Measurements from ENCODE around the gene MEP1B.
"Not testable (repeated sequence)": the region's sequence is repeated elsewhere in the genome, so short reads cannot be mapped to it uniquely, and the experiment has no call there.

MEP1B gene

DNA sequence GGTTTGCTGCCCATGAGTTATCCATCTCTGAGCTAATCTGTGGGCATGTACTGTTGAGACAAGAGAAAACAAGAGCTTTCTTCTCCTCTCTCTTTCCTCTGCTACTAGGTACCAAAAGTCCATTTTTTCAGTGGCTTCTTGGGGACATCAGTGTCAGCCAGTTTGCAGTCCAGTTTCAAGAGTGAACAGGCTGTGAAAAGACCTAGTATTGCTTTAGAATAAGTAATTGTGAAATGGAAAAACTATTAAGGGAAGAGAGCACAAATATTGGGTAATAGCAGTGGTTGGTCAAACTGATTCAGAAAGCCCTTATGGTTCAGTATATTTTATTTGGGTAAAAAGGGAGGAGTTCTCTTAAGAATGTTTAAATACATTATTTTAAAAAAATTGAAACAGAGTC, 33.0 kb upstream of the MEP1B start:
- H3K4me2 ChIP-seq (ENCODE audit: low read depth, low read length, poor library complexity, severe bottlenecking) = no peak overlapping the region
- H2AFZ ChIP-seq (ENCODE audit: low read depth, low read length, severe bottlenecking) = no peak overlapping the region
- H3K9me2 ChIP-seq (replicated peaks; ENCODE audit: insufficient read depth, low read length) = no peaks in the 10 kb centered on the region
- no peaks in the 10 kb centered on the region for H3F3A ChIP-seq (ENCODE audit: insufficient read depth)
- no peaks in the 10 kb centered on the region for H4K20me1 ChIP-seq (ENCODE audit: low read depth, low read length)
- no peaks in the 10 kb centered on the region for H3K9me3 ChIP-seq (ENCODE audit: insufficient read depth, low read length)
- H3K9ac ChIP-seq (ENCODE audit: low read length) = no peak overlapping the region
- H3K4me3 ChIP-seq (ENCODE audit: insufficient read depth, low read length, poor library complexity, severe bottlenecking) = no peak overlapping the region
- no peak overlapping the region for H3K27ac ChIP-seq (ENCODE audit: low read depth, low read length)
- H3K79me2 ChIP-seq (ENCODE audit: insufficient read depth, low read length) = no peaks in the 10 kb centered on the region
- no peaks in the 10 kb centered on the region for H3K36me3 ChIP-seq (ENCODE audit: low read length)
- H3K27me3 ChIP-seq (ENCODE audit: low read length) = no peaks in the 10 kb centered on the region
- TF ChIP-seq EZH2phosphoT487 (conservative IDR thresholded peaks at IDR 0.05; ENCODE audit: low read length) = no peak
- TF ChIP-seq, protein P1, sequence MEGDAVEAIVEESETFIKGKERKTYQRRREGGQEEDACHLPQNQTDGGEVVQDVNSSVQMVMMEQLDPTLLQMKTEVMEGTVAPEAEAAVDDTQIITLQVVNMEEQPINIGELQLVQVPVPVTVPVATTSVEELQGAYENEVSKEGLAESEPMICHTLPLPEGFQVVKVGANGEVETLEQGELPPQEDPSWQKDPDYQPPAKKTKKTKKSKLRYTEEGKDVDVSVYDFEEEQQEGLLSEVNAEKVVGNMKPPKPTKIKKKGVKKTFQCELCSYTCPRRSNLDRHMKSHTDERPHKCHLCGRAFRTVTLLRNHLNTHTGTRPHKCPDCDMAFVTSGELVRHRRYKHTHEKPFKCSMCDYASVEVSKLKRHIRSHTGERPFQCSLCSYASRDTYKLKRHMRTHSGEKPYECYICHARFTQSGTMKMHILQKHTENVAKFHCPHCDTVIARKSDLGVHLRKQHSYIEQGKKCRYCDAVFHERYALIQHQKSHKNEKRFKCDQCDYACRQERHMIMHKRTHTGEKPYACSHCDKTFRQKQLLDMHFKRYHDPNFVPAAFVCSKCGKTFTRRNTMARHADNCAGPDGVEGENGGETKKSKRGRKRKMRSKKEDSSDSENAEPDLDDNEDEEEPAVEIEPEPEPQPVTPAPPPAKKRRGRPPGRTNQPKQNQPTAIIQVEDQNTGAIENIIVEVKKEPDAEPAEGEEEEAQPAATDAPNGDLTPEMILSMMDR (IDR thresholded peaks at IDR 0.05; ENCODE audit: insufficient read depth, low read length, poor library complexity, severe bottlenecking) = no peak

DNA sequence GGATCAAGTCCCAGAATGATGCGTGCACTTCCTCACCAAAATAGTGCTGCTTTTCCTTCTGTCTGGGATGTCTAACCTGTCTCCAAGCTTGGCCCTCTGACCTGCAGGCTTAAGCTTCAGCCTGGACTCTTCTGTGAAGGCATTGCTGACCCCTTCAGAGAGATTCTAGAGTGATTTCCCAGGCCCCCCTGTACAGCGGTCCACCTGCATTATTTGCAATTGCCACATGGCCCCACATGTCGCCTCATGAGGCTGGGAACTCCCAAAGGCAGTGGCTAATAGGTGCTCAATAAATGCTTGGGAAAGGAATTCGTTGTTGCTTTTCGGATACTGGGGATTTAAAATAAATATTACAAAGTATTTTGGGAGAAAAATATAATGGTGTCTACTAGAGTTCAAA, 32.3 kb upstream of the MEP1B start:
- Histone ChIP-seq H3F3A (ENCODE audit: insufficient read depth) (no peaks in the 10 kb centered on the region), H3K9me2 (replicated peaks; ENCODE audit: insufficient read depth, low read length) (no peaks in the 10 kb centered on the region), H3K36me3 (ENCODE audit: low read length) (no peaks in the 10 kb centered on the region), H3K9me3 (ENCODE audit: insufficient read depth, low read length) (no peaks in the 10 kb centered on the region), H3K9ac (ENCODE audit: low read length) (no peak overlapping the region), H4K20me1 (ENCODE audit: low read depth, low read length) (no peaks in the 10 kb centered on the region), H3K4me3 (ENCODE audit: insufficient read depth, low read length, poor library complexity, severe bottlenecking) (no peak overlapping the region), H3K79me2 (ENCODE audit: insufficient read depth, low read length) (no peaks in the 10 kb centered on the region), H3K27me3 (ENCODE audit: low read length) (no peaks in the 10 kb centered on the region), H3K27ac (ENCODE audit: low read depth, low read length) (no peak overlapping the region), H3K4me2 (ENCODE audit: low read depth, low read length, poor library complexity, severe bottlenecking) (no peak overlapping the region), H2AFZ (ENCODE audit: low read depth, low read length, severe bottlenecking) (no peak overlapping the region)
- TF ChIP-seq EZH2phosphoT487 (conservative IDR thresholded peaks at IDR 0.05; ENCODE audit: low read length) = no peak

DNA sequence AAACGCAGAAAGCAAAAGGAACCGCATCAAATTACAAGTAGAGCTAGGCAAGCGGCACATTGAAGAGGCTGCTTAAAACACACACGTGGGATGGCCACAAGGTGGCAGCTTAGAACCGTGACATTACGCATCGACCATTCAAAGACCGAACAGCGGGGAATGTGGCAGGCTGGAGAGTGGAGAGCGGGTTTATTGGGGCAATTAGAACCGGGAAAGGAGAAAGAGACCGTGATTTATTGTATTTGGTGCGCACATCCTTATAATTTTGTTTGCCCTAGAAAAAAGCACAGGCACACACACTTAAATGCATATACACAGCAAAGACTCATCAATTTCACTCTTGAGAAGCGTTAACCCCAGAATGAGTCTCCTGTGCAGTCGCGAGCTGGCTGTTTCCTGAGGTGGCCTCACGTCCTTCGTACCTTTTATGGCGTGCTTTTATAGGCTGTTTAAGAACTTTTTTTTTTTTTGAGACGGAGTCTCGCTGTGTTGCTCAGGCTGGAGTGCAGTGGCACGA, 31.7 kb upstream of the MEP1B start:
- no peak overlapping the region for H2AFZ ChIP-seq (ENCODE audit: low read depth, low read length, severe bottlenecking)
- H3K27ac ChIP-seq (ENCODE audit: low read depth, low read length) = no peak overlapping the region
- H3K9ac ChIP-seq (ENCODE audit: low read length) = no peak overlapping the region
- no peaks in the 10 kb centered on the region for H3K36me3 ChIP-seq (ENCODE audit: low read length)
- no peaks in the 10 kb centered on the region for H4K20me1 ChIP-seq (ENCODE audit: low read depth, low read length)
- no peaks in the 10 kb centered on the region for H3K79me2 ChIP-seq (ENCODE audit: insufficient read depth, low read length)
- H3K4me3 ChIP-seq (ENCODE audit: insufficient read depth, low read length, poor library complexity, severe bottlenecking) = no peak overlapping the region
- H3K9me3 ChIP-seq (ENCODE audit: insufficient read depth, low read length) = no peaks in the 10 kb centered on the region
- TF ChIP-seq, protein P1 (IDR thresholded peaks at IDR 0.05; ENCODE audit: insufficient read depth, low read length, poor library complexity, severe bottlenecking) = peak; percentile 89
- no peak for TF ChIP-seq EZH2phosphoT487 (conservative IDR thresholded peaks at IDR 0.05; ENCODE audit: low read length)
- H3K9me2 ChIP-seq (replicated peaks; ENCODE audit: insufficient read depth, low read length) = no peaks in the 10 kb centered on the region
- H3K4me2 ChIP-seq (ENCODE audit: low read depth, low read length, poor library complexity, severe bottlenecking) = no peak overlapping the region
- H3K27me3 ChIP-seq (ENCODE audit: low read length) = no peaks in the 10 kb centered on the region
- H3F3A ChIP-seq (ENCODE audit: insufficient read depth) = no peaks in the 10 kb centered on the region

DNA sequence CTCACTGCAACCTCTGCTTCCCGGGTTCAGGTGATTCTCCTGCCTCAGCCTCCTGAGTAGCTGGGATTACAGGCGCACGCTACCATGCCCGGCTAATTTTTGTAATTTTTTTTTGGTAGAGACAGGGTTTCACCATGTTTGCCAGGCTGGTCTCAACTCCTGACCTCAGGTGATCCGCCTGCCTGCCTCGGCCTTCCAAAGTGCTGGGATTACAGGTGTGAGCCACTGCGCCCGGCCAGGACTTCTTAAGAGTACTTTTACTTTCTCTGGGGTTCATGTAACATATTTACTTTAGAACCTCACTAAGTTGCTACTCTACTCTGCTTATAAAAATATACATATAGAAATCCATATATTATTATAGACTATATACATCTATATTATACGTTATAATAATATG, 31.2 kb upstream of the MEP1B start:
- H3K9me3 ChIP-seq (ENCODE audit: insufficient read depth, low read length); H3K79me2 ChIP-seq (ENCODE audit: insufficient read depth, low read length); H3K9ac ChIP-seq (ENCODE audit: low read length); H3K36me3 ChIP-seq (ENCODE audit: low read length); H3K4me3 ChIP-seq (ENCODE audit: insufficient read depth, low read length, poor library complexity, severe bottlenecking); H3F3A ChIP-seq (ENCODE audit: insufficient read depth); H2AFZ ChIP-seq (ENCODE audit: low read depth, low read length, severe bottlenecking); H3K9me2 ChIP-seq (replicated peaks; ENCODE audit: insufficient read depth, low read length); H3K4me2 ChIP-seq (ENCODE audit: low read depth, low read length, poor library complexity, severe bottlenecking); H3K27ac ChIP-seq (ENCODE audit: low read depth, low read length); H4K20me1 ChIP-seq (ENCODE audit: low read depth, low read length); H3K27me3 ChIP-seq (ENCODE audit: low read length): not testable (repeated sequence)
